Measurements from ENCODE around the gene BCL2L15. TPM values are rescaled to one million over a fixed set of nuclear protein-coding genes. Genes with fewer than 3 reads are reported as not detected.

The BCL2L15 gene
- total and polyA plus RNA-seq, 4 donors: 0.04 to 0.70 (median 0.11) TPM

- Histone ChIP-seq H3K9me3 (ENCODE audit: control insufficient read depth in 4 of 4, low read length in 3 of 4) (no peaks in the 10 kb centered on the region), H3K4me3 (ENCODE audit: low read depth in 1 of 3, low read length in 3 of 3) (peak overlapping the region in 1 of 3 donors; percentile 5), H3K36me3 (ENCODE audit: control insufficient read depth in 4 of 4, insufficient read depth in 3 of 4, low read depth in 1 of 4, low read length in 3 of 4) (no peaks in the 10 kb centered on the region), H3K4me1 (ENCODE audit: control insufficient read depth in 4 of 4, insufficient read depth in 4 of 4, low read length in 3 of 4) (peaks cover 9 to 53% (median 40%) of the 10 kb centered on the region in 4 donors), H3K27ac (ENCODE audit: low read depth in 1 of 2, low read length in 2 of 2) (peak overlapping the region in 1 of 2 donors; percentile 42), H3K9ac (ENCODE audit: low read depth in 1 of 2, low read length in 2 of 2) (peak overlapping the region in 1 of 2 donors; percentile 12), H3K27me3 (ENCODE audit: control insufficient read depth in 4 of 4, insufficient read depth in 4 of 4, low read length in 3 of 4) (no peaks in the 10 kb centered on the region)
- peak in 1 of 2 donors; percentile 35 for TF ChIP-seq JUND (IDR thresholded peaks at IDR 0.05)
- no peak for TF ChIP-seq EGR1 (IDR thresholded peaks at IDR 0.05; ENCODE audit: low read depth in 2 of 2)
- WGBS: 29% methylated on average over 3 of the region's 3 CpGs
- no peak for DNase-seq (ENCODE audit: low spot score)
Measured at GRCh38 chr1:113931451-113931851, 44.1 kb upstream of the BCL2L15 start.

DNA sequence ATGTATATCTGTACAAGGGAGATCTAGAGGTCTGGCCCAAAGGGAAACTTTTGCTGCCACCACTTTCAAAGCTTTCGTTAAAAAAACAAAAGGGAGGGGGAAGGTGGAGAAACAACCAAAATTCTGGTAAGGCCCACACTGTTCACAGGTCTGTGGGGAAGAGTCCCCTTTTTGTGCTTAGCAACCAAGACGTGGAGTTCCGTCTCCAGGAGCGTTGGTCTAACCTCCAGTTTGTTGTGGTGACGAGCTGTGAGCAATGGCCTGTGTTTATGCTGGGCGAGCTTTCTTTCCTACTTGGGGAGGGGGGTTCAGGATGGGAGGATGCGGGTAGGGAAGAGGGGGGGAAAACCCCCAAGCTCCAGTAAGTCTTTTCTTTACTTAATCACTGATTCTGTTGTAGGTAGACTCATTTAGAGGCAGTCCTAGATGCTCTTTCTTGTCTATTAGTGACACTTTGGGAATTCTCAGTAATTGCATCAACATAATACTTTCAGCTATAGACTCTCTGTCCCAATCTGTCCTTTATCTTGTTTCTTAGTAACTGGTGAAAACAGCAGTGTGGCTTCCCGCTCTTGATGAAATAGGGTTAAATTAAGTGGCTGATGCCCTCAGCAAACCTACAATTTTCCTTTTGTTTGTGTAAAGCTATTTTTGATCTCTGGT lies 43.2 kb upstream of the BCL2L15 start:
- TF ChIP-seq CTCF (IDR thresholded peaks at IDR 0.05; ENCODE audit: low read depth, low read length, missing input control) (no peak), HNF4A (conservative IDR thresholded peaks at IDR 0.05) (no peak), ATF3 (IDR thresholded peaks at IDR 0.05) (no peak), RXRA (IDR thresholded peaks at IDR 0.05) (no peak), TAF1 (conservative IDR thresholded peaks at IDR 0.05) (no peak), YY1 (IDR thresholded peaks at IDR 0.05) (no peak), RAD21 (IDR thresholded peaks at IDR 0.05) (no peak), FOXA1 (IDR thresholded peaks at IDR 0.05) (no peak), FOXA2 (IDR thresholded peaks at IDR 0.05) (no peak), JUND (IDR thresholded peaks at IDR 0.05) (no peak), HNF4G (IDR thresholded peaks at IDR 0.05) (no peak), EGR1 (IDR thresholded peaks at IDR 0.05; ENCODE audit: low read depth in 2 of 2) (no peak)
- TF ChIP-seq, protein P1, sequence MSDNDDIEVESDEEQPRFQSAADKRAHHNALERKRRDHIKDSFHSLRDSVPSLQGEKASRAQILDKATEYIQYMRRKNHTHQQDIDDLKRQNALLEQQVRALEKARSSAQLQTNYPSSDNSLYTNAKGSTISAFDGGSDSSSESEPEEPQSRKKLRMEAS (IDR thresholded peaks at IDR 0.05): no peak
- TF ChIP-seq, protein P2, sequence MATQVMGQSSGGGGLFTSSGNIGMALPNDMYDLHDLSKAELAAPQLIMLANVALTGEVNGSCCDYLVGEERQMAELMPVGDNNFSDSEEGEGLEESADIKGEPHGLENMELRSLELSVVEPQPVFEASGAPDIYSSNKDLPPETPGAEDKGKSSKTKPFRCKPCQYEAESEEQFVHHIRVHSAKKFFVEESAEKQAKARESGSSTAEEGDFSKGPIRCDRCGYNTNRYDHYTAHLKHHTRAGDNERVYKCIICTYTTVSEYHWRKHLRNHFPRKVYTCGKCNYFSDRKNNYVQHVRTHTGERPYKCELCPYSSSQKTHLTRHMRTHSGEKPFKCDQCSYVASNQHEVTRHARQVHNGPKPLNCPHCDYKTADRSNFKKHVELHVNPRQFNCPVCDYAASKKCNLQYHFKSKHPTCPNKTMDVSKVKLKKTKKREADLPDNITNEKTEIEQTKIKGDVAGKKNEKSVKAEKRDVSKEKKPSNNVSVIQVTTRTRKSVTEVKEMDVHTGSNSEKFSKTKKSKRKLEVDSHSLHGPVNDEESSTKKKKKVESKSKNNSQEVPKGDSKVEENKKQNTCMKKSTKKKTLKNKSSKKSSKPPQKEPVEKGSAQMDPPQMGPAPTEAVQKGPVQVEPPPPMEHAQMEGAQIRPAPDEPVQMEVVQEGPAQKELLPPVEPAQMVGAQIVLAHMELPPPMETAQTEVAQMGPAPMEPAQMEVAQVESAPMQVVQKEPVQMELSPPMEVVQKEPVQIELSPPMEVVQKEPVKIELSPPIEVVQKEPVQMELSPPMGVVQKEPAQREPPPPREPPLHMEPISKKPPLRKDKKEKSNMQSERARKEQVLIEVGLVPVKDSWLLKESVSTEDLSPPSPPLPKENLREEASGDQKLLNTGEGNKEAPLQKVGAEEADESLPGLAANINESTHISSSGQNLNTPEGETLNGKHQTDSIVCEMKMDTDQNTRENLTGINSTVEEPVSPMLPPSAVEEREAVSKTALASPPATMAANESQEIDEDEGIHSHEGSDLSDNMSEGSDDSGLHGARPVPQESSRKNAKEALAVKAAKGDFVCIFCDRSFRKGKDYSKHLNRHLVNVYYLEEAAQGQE (IDR thresholded peaks at IDR 0.05): no peak
- peak overlapping the region; percentile 33 to 87 for H3K9ac ChIP-seq (ENCODE audit: low read depth in 1 of 2, low read length in 2 of 2)
- H3K36me3 ChIP-seq (ENCODE audit: control insufficient read depth in 4 of 4, insufficient read depth in 3 of 4, low read depth in 1 of 4, low read length in 3 of 4): no peaks in the 10 kb centered on the region
- H3K9me3 ChIP-seq (ENCODE audit: control insufficient read depth in 4 of 4, low read length in 3 of 4): no peaks in the 10 kb centered on the region
- peaks cover 9 to 53% (median 40%) of the 10 kb centered on the region in 4 donors for H3K4me1 ChIP-seq (ENCODE audit: control insufficient read depth in 4 of 4, insufficient read depth in 4 of 4, low read length in 3 of 4)
- no peak for DNase-seq (ENCODE audit: low spot score)
- H3K27ac ChIP-seq (ENCODE audit: low read depth in 1 of 2, low read length in 2 of 2): peak overlapping the region; percentile 94 to 100
- no peaks in the 10 kb centered on the region for H3K27me3 ChIP-seq (ENCODE audit: control insufficient read depth in 4 of 4, insufficient read depth in 4 of 4, low read length in 3 of 4)
- peak overlapping the region; percentile 82 to 97 (median 84) for H3K4me3 ChIP-seq (ENCODE audit: low read depth in 1 of 3, low read length in 3 of 3)
- WGBS: 13% methylated on average over 8 of the region's 8 CpGs

Data from liver (tissue), 9 donors.